Brain microvascular endothelial cell (primary cell): ENCODE results near the gene KRT8.

Experiments
- DNase-seq: peaks from one replicate; pipeline ENCODE4 v3.0.0-alpha.2; 2020
- H3K27ac ChIP-seq: fragments of 250-450 bp; sonication (Bioruptor Pico); 2 replicates; pipeline ENCODE4 v1.5.1; 2020; ENCODE audit warnings: mild to moderate bottlenecking, moderate library complexity
- H3K27me3 ChIP-seq: fragments of 250-450 bp; sonication (Bioruptor Pico); replicated peaks from 2 replicates; pipeline ENCODE4 v1.5.1; 2020; ENCODE audit warnings: mild to moderate bottlenecking
- H3K36me3 ChIP-seq: fragments of 250-450 bp; sonication (Bioruptor Pico); replicated peaks from 2 replicates; pipeline ENCODE4 v1.5.1; 2020; ENCODE audit warnings: mild to moderate bottlenecking
- H3K4me3 ChIP-seq: 2 replicates; pipeline ENCODE4 v1.5.1; 2011; ENCODE audit warnings: low read depth, mild to moderate bottlenecking, control low read depth, low read length, moderate library complexity
- CTCF ChIP-seq: IDR thresholded peaks from 2 replicates; pipeline ENCODE4 v1.5.1; 2011; ENCODE audit warnings: low read depth, mild to moderate bottlenecking, moderate library complexity, low read length, control low read depth, inconsistent platforms; ENCODE audit errors: missing control alignments
- in situ Hi-C: cut with HindIII; loops from 2 replicates; pipeline ENCODE4 v1.10.0; 2017; ENCODE audit warnings: low sequenced_read_pairs, low pct_ligation_motif_present

Gene KRT8

GRCh38 chr12:52909331-52909730, 4.5 kb upstream of the KRT8 start:
- DNase-seq = no peak
- no peaks in the 10 kb centered on the region for H3K27me3 ChIP-seq
- H3K27ac ChIP-seq = no peak overlapping the region
- in situ Hi-C loops = no loop called here
- H3K36me3 ChIP-seq = no peaks in the 10 kb centered on the region
- no peak overlapping the region for H3K4me3 ChIP-seq
- no peak for TF ChIP-seq CTCF

- Histone ChIP-seq H3K4me3 (no peak overlapping the region), H3K27me3 (no peaks in the 10 kb centered on the region), H3K27ac (no peak overlapping the region), H3K36me3 (no peaks in the 10 kb centered on the region)
- in situ Hi-C loops = no loop called here
- TF ChIP-seq CTCF = no peak
- DNase-seq = no peak
These were observed 2.4 kb upstream of the KRT8 start for GRCh38 chr12:52907092-52907810.

- Histone ChIP-seq H3K4me3 (no peak overlapping the region), H3K36me3 (no peaks in the 10 kb centered on the region), H3K27ac (no peak overlapping the region), H3K27me3 (no peaks in the 10 kb centered on the region)
- no peak for TF ChIP-seq CTCF
- in situ Hi-C loops = no loop called here
- no peak for DNase-seq
These were observed 1.3 kb upstream of the KRT8 start for GRCh38 chr12:52906191-52906601.

GRCh38 chr12:52903855-52904508, 894 bp downstream of the KRT8 start:
- no peak for DNase-seq
- H3K36me3 ChIP-seq = no peaks in the 10 kb centered on the region
- no peak overlapping the region for H3K27ac ChIP-seq
- peak overlapping the region; percentile 49 for H3K4me3 ChIP-seq
- TF ChIP-seq CTCF = no peak
- no peaks in the 10 kb centered on the region for H3K27me3 ChIP-seq
- in situ Hi-C loops = no loop called here

GRCh38 chr12:52903285-52903854, 1.5 kb downstream of the KRT8 start:
- TF ChIP-seq CTCF = no peak
- peak overlapping the region; percentile 18 for H3K27ac ChIP-seq
- H3K36me3 ChIP-seq = no peaks in the 10 kb centered on the region
- no peaks in the 10 kb centered on the region for H3K27me3 ChIP-seq
- H3K4me3 ChIP-seq = peak overlapping the region; percentile 49
- in situ Hi-C loops = no loop called here
- DNase-seq = peak; percentile 44
